Smooth muscle cell (in vitro differentiated cells): ENCODE data around the gene HACE1. TPM values are rescaled to one million over a fixed set of nuclear protein-coding genes. Genes with fewer than 3 reads are reported as not detected.

ENCODE experiments used
- DNase-seq: peaks from one replicate; lab custom pipeline; 2025; ENCODE audit not compliant: unreplicated experiment; lab: John Stamatoyannopoulos, UW
- H2AFZ ChIP-seq: fragments of 200-600 bp; sonication (generic); 2 replicates; pipeline ENCODE4 v1.6.0; 2016; ENCODE audit warnings: antibody characterized with exemption, low read depth, mild to moderate bottlenecking
- H3F3A ChIP-seq: fragments of 200-600 bp; sonication (generic); 2 replicates; pipeline ENCODE4 v1.6.0; 2017; ENCODE audit warnings: antibody characterized with exemption, low read depth
- H3K27ac ChIP-seq: fragments of 200-600 bp; sonication (generic); 2 replicates; pipeline ENCODE4 v1.5.1; 2016; ENCODE audit warnings: low read depth, mild to moderate bottlenecking
- H3K27me3 ChIP-seq: fragments of 200-600 bp; sonication (generic); 2 replicates; pipeline ENCODE4 v1.6.1; 2016; ENCODE audit warnings: low read depth, mild to moderate bottlenecking
- H3K36me3 ChIP-seq: fragments of 200-600 bp; sonication (generic); 2 replicates; pipeline ENCODE4 v1.5.1; 2016; ENCODE audit warnings: low read depth
- H3K4me1 ChIP-seq: fragments of 200-600 bp; sonication (generic); 2 replicates; pipeline ENCODE4 v1.5.1; 2016; ENCODE audit warnings: low read depth
- H3K4me2 ChIP-seq: fragments of 200-600 bp; sonication (generic); 2 replicates; pipeline ENCODE4 v1.6.0; 2016; ENCODE audit warnings: mild to moderate bottlenecking
- H3K4me3 ChIP-seq: fragments of 200-600 bp; sonication (generic); 2 replicates; pipeline ENCODE4 v1.5.1; 2016; ENCODE audit warnings: mild to moderate bottlenecking
- H3K79me2 ChIP-seq: fragments of 200-600 bp; sonication (generic); 2 replicates; pipeline ENCODE4 v1.6.0; 2016; ENCODE audit warnings: low read depth, mild to moderate bottlenecking
- H3K9ac ChIP-seq: fragments of 200-600 bp; sonication (generic); 2 replicates; pipeline ENCODE4 v1.6.0; 2016; ENCODE audit warnings: low read depth
- H3K9me3 ChIP-seq: fragments of 200-600 bp; sonication (generic); replicated peaks from 2 replicates; pipeline ENCODE4 v1.5.1; 2016; ENCODE audit warnings: low read depth
- H4K20me1 ChIP-seq: fragments of 200-600 bp; sonication (generic); 2 replicates; pipeline ENCODE4 v1.6.0; 2016; ENCODE audit warnings: low read depth
- CTCF ChIP-seq: fragments of 200-600 bp; sonication (generic); IDR thresholded peaks from 2 replicates; pipeline ENCODE4 v1.5.1; 2017; ENCODE audit warnings: borderline replicate concordance, mild to moderate bottlenecking, antibody characterized with exemption; ENCODE audit not compliant: insufficient read depth, poor library complexity, severe bottlenecking
- whole genome bisulfite sequencing: methylation state at CpG from one replicate; pipeline ENCODE4 v1.1.7; 2016; ENCODE audit warnings: low lambda C conversion rate; 5-methylcytosine and 5-hydroxymethylcytosine counted together
- polyA plus RNA-seq: library from polyadenylated mRNA; unstranded; fragments of >200 nt; fragmentation: Nextera tagmentation; extraction: Ambion mirVana; gene quantifications from 2 replicates; pipeline ENCODE4 v1.2.1, GENCODE V29; 2016
- total RNA-seq: library from RNA; depleted of rRNA; stranded (reverse); fragments of >200 nt; gene quantifications from 2 replicates; pipeline ENCODE4 v1.2.3, GENCODE V29; 2014

Gene HACE1
- total and polyA plus RNA-seq, 2 experiments from 2014 or later, result 7.1 to 21.7 TPM

- H3K27ac ChIP-seq, result no peak overlapping the region
- H4K20me1 ChIP-seq, result no peaks in the 10 kb centered on the region
- H3K36me3 ChIP-seq, result no peaks in the 10 kb centered on the region
- no peak overlapping the region for H3K9ac ChIP-seq
- no peaks in the 10 kb centered on the region for H3K9me3 ChIP-seq
- no peak for DNase-seq
- no peak overlapping the region for H2AFZ ChIP-seq
- H3K27me3 ChIP-seq, result no peaks in the 10 kb centered on the region
- no peak overlapping the region for H3K4me3 ChIP-seq
- H3K79me2 ChIP-seq, result no peaks in the 10 kb centered on the region
- no peak overlapping the region for H3K4me2 ChIP-seq
- 90% methylated on average over 5 of the region's 5 CpGs for WGBS
- H3F3A ChIP-seq, result no peaks in the 10 kb centered on the region
- peak; percentile 36 for TF ChIP-seq CTCF
- no peaks in the 10 kb centered on the region for H3K4me1 ChIP-seq
Measured at GRCh38 chr6:104896914-104897313, 37.2 kb upstream of the HACE1 start.

- WGBS, result 80% methylated on average over 3 of the region's 3 CpGs
- TF ChIP-seq CTCF, result no peak
- no peak overlapping the region for H3K9ac ChIP-seq
Measured at GRCh38 chr6:104888066-104888465, 28.3 kb upstream of the HACE1 start.

GRCh38 chr6:104887350-104887749, 27.6 kb upstream of the HACE1 start:
- Histone ChIP-seq H3K79me2 (no peaks in the 10 kb centered on the region), H3F3A (no peaks in the 10 kb centered on the region), H3K4me2 (no peak overlapping the region), H4K20me1 (no peaks in the 10 kb centered on the region), H2AFZ (no peak overlapping the region), H3K4me1 (no peaks in the 10 kb centered on the region), H3K27ac (no peak overlapping the region), H3K9me3 (no peaks in the 10 kb centered on the region), H3K4me3 (no peak overlapping the region), H3K36me3 (no peaks in the 10 kb centered on the region), H3K27me3 (no peaks in the 10 kb centered on the region), H3K9ac (no peak overlapping the region)
- no peak for TF ChIP-seq CTCF
- DNase-seq, result no peak
- 79% methylated on average over 7 of the region's 7 CpGs for WGBS

More at GRCh38 chr6:104888066-104888465, 28.3 kb upstream of the HACE1 start:
- H3F3A ChIP-seq, result no peaks in the 10 kb centered on the region
- no peak for DNase-seq
- no peaks in the 10 kb centered on the region for H3K27me3 ChIP-seq
- no peak overlapping the region for H3K27ac ChIP-seq
- H3K79me2 ChIP-seq, result no peaks in the 10 kb centered on the region
- no peak overlapping the region for H3K4me2 ChIP-seq
- H2AFZ ChIP-seq, result no peak overlapping the region
- H3K4me3 ChIP-seq, result no peak overlapping the region
- H3K36me3 ChIP-seq, result no peaks in the 10 kb centered on the region
- no peaks in the 10 kb centered on the region for H3K4me1 ChIP-seq
- no peaks in the 10 kb centered on the region for H4K20me1 ChIP-seq
- H3K9me3 ChIP-seq, result no peaks in the 10 kb centered on the region

DNA sequence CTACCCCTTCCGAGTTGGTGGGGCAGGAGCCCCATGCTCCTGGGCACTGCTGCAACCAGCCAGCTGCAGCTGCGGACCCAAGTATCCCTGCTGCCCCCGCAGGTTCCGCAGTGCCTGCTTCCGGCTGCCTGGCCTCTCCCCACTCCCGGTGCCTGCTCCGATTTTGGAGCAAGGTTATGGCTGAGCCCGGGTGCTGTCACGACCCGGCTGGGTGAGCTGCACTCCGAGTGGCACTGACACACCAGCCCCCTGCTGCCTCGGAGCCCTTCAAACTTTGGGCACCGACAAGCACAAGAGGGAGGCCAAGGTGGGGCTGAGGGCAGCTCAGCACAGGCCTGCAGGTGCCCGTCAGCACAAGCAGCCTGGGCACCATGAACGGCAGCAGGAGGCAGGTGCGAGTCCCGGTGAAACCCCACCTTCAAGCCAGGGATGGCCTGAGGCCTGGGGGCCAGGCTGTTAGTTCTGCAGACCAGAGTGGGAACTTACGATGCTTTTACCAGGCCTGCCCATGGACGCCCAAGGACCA, 25.9 kb upstream of the HACE1 start:
- no peaks in the 10 kb centered on the region for H3K9me3 ChIP-seq
- H3F3A ChIP-seq, result no peaks in the 10 kb centered on the region
- no peak overlapping the region for H3K4me3 ChIP-seq
- H3K4me2 ChIP-seq, result no peak overlapping the region
- 89% methylated on average over 19 of the region's 19 CpGs for WGBS
- no peak overlapping the region for H3K27ac ChIP-seq
- H3K27me3 ChIP-seq, result no peaks in the 10 kb centered on the region
- no peaks in the 10 kb centered on the region for H3K79me2 ChIP-seq
- H3K9ac ChIP-seq, result no peak overlapping the region
- DNase-seq, result no peak
- no peaks in the 10 kb centered on the region for H4K20me1 ChIP-seq
- no peak for TF ChIP-seq CTCF
- H2AFZ ChIP-seq, result no peak overlapping the region
- H3K4me1 ChIP-seq, result no peaks in the 10 kb centered on the region
- no peaks in the 10 kb centered on the region for H3K36me3 ChIP-seq
